Measurements from ENCODE around the gene ABCB1. TPM values are rescaled to one million over a fixed set of nuclear protein-coding genes. Genes with fewer than 3 reads are reported as not detected.

ABCB1 gene
- total and polyA plus RNA-seq, 2 donors from 2014 or later: 29.1 to 48.3 TPM

GRCh38 chr7:87635921-87636320 lies 35.2 kb upstream of the ABCB1 start:
- Histone ChIP-seq H3K27ac (ENCODE audit: low read depth in 2 of 2, low read length in 2 of 2) (no peak overlapping the region), H3K4me3 (ENCODE audit: low read length in 3 of 3) (no peak overlapping the region), H3K4me1 (ENCODE audit: control insufficient read depth in 2 of 3, insufficient read depth in 2 of 3, low read depth in 1 of 3, low read length in 3 of 3) (no peaks in the 10 kb centered on the region), H3K9ac (ENCODE audit: low read length in 3 of 3) (no peak overlapping the region), H3K9me3 (ENCODE audit: control insufficient read depth in 2 of 3, insufficient read depth in 1 of 3, low read length in 3 of 3) (no peaks in the 10 kb centered on the region), H3K36me3 (ENCODE audit: control insufficient read depth in 2 of 3, insufficient read depth in 3 of 3, low read length in 3 of 3) (no peaks in the 10 kb centered on the region), H3K27me3 (ENCODE audit: control insufficient read depth, insufficient read depth, low read length) (no peaks in the 10 kb centered on the region)
- DNase-seq (no peak), FAIRE-seq (no peak)
- no peak for TF ChIP-seq CTCF (IDR thresholded peaks at IDR 0.05; ENCODE audit: borderline replicate concordance, extremely low read depth, insufficient read depth)
- intact Hi-C loops (cut with DNase I): no loop called here

- Histone ChIP-seq H3K9ac (ENCODE audit: low read length in 3 of 3) (peak overlapping the region in 1 of 3 donors; percentile 15), H3K4me3 (ENCODE audit: low read length in 3 of 3) (peak overlapping the region; percentile 53 to 82 (median 78)), H3K27ac (ENCODE audit: low read depth in 2 of 2, low read length in 2 of 2) (peak overlapping the region; percentile 51 to 65), H3K36me3 (ENCODE audit: control insufficient read depth in 2 of 3, insufficient read depth in 3 of 3, low read length in 3 of 3) (no peaks in the 10 kb centered on the region), H3K9me3 (ENCODE audit: control insufficient read depth in 2 of 3, insufficient read depth in 1 of 3, low read length in 3 of 3) (no peaks in the 10 kb centered on the region), H3K27me3 (ENCODE audit: control insufficient read depth, insufficient read depth, low read length) (peaks cover 3% of the 10 kb centered on the region), H3K4me1 (ENCODE audit: control insufficient read depth in 2 of 3, insufficient read depth in 2 of 3, low read depth in 1 of 3, low read length in 3 of 3) (peaks cover 0 to 6% (median 0%) of the 10 kb centered on the region in 3 donors)
- no peak for TF ChIP-seq CTCF (IDR thresholded peaks at IDR 0.05; ENCODE audit: borderline replicate concordance, extremely low read depth, insufficient read depth)
- intact Hi-C loops (cut with DNase I): no loop called here
- DNase-seq: peak; percentile 68 to 76 (median 73)
- no peak for FAIRE-seq
Observed at GRCh38 chr7:87628780-87629569, 28.3 kb upstream of the ABCB1 start.

DNA sequence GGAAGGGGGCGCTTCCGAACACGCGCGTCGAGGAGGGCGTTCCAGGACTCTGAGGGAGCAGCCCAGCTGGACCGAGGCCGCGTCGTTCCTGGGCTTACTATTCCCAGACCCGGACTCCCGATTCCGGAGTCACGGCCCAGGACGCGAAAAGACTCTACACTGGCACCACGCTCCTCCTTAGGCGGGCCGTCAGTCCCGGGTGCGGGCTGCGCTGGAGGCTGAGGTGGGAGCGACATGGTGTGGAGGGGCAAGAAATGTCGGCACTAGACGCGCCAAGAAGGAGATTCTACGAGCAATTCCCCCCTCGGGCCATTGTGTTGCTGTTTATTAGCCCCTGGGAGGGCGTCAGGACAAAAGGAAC lies 26.9 kb upstream of the ABCB1 start:
- DNase-seq (peak in 3 of 5 donors; percentile 3 to 62 (median 27)), FAIRE-seq (no peak)
- H3K9ac ChIP-seq (ENCODE audit: low read length in 3 of 3): peak overlapping the region in 1 of 3 donors; percentile 51
- intact Hi-C loops (cut with DNase I): no loop called here
- no peaks in the 10 kb centered on the region for H3K9me3 ChIP-seq (ENCODE audit: control insufficient read depth in 2 of 3, insufficient read depth in 1 of 3, low read length in 3 of 3)
- TF ChIP-seq CTCF (IDR thresholded peaks at IDR 0.05; ENCODE audit: borderline replicate concordance, extremely low read depth, insufficient read depth): no peak
- peaks cover 0 to 6% (median 0%) of the 10 kb centered on the region in 3 donors for H3K4me1 ChIP-seq (ENCODE audit: control insufficient read depth in 2 of 3, insufficient read depth in 2 of 3, low read depth in 1 of 3, low read length in 3 of 3)
- H3K27ac ChIP-seq (ENCODE audit: low read depth in 2 of 2, low read length in 2 of 2): no peak overlapping the region
- H3K36me3 ChIP-seq (ENCODE audit: control insufficient read depth in 2 of 3, insufficient read depth in 3 of 3, low read length in 3 of 3): no peaks in the 10 kb centered on the region
- peaks cover 3% of the 10 kb centered on the region for H3K27me3 ChIP-seq (ENCODE audit: control insufficient read depth, insufficient read depth, low read length)
- H3K4me3 ChIP-seq (ENCODE audit: low read length in 3 of 3): peak overlapping the region; percentile 37 to 82 (median 78)

Measured in kidney (tissue), 14 donors.